GM21825 (cell line): ENCODE results near the gene CYP27B1.

Experiments
- ATAC-seq: cut with Tn5 transposase; IDR thresholded peaks from one replicate; pipeline ENCODE4 v1.9.1; 2021; ENCODE audit warnings: mild to moderate bottlenecking, moderate library complexity; ENCODE audit not compliant: unreplicated experiment

Gene CYP27B1

DNA sequence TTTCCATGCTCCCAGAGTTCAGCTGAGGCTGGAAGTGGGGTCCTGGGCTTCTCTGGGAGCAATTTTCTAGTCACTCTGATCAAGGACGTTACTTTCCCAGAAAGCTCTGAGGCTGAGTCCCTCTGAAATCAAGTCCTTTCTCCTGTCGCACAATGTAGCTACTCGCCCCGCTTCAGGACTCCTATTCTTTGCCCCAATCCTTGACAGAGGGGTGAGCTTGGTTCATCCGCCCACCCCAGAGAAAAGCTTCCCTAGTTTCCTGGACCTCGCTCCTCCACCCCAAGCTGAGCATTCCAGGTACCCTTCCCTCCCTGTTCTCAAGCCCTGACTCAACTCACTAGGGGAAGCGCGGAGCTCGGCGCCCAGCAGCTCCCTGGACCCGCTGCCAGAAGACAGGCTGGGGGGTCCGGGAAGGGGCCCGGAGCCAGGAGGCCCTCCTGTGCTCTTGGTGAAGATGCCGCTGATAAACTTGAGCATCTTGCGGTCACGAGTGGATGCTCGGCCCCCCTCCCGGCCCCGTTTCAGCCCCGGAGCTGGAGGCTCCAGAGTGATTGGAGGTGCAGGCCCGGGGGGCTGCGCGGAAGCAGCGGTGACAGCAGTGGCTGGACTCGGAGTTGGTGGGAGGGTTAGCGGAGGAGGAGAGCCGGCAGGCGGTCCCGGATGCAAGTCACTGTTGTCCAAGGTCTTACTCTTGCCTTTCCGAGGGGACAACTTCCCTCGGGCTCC lies 30.0 kb downstream of the CYP27B1 start:
- ATAC-seq: no peak

DNA sequence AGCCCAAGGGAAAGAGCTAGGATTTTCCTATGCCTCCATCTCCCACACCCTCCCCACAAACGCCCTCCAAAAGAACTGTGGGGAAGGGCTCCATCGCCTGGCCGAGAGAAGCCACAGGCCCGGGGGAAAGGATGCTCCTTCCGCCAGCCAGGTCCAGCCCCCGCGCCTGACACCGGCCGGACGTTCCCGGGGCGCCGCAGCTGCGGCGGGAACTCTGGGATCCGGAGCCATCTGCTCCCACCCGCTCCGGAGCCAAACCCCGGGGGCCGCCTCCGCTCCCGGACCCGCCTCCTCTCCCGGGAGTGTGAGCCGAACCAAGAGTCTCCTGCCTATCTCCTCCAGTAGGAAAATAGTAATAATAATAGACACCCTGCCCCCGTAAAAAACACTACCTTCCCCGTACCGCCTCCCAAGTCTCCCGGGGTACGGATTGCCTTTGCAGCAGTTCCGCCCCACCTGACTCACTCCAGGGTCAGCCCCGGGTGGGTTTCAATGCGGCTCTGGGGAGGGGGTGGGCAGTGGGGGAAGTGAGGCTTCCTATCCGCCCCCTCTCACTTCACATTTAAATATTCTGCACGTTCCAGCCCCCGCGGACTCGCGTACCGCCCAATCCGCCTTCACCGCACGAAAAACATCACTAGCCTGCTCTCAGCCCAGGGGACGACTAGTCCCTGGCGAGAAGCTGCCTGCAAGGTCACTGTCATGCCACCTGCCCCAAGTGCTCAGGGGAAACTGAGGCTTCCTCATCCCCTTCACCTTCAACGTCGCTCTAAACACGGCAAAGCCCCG lies 30.7 kb downstream of the CYP27B1 start:
- no peak for ATAC-seq

DNA sequence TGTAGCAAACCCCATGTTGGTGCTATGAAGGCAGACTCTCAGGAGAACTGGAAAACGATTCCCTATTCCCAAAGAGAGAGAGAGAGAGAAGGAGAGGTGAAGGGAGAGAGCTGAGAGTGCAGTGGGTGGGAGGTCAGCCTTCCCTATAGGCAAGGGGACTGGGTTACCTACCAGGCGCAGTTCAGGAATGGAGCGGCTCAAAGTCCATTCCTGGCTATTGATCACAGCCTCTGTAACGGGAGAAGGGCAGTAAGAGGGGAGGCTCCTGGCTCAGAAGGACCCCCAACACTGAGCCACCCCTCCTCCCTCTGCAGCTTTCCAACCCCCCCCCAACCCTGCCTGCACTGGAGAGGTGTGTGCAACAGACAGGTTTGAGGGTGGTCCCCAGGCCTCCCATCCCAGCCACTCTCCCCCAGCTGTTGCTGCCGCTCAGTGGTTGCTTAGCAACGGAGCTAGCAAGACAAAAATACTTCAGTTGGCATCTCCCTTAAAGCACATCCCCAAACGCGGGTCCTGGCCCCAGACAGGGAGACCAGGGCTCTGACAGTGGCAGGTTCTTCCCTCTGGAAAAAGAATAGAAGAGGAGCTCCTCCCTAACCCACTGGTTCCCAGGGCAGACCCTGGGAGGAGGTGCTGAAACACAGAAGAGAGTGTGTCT lies 31.6 kb downstream of the CYP27B1 start:
- ATAC-seq: no peak

DNA sequence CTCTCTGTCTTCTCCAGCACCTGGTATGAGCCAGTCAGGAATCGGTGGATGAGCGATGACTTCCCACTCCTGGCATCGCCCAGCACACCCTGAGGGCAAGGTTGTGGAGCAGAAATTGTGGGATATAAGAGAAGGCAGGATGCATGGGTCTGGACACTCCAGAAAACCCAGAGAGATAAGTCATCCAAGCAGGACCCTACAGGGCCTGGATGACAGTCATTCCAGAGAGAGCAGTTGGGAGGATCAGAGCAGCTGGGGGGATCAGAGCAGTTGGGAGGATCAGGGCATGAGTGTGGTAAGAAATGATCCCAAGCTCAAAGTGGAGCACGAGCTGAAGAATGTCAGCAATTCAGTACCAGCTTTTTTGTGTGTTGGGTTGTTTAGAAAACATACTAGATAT lies 32.3 kb downstream of the CYP27B1 start:
- no peak for ATAC-seq

DNA sequence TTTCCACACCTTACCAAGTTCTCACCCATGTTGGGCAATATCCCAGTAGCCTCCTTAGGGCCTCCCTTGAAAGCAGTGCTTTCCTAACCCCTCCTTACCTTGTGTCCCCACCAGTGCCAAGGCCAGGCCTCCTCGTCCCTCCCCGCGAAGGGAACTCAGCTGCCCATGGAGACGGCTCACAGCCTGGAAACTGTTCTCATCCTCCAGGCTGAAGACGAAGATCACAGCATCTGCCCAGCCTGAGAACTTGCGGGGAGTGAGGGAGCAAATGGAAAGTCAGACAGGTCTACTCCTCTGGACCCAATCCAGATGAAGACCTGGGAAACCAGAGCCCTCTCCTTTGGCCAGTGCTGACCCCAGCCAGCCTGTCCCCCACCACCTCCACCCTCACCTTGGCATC lies 33.0 kb downstream of the CYP27B1 start:
- no peak for ATAC-seq

DNA sequence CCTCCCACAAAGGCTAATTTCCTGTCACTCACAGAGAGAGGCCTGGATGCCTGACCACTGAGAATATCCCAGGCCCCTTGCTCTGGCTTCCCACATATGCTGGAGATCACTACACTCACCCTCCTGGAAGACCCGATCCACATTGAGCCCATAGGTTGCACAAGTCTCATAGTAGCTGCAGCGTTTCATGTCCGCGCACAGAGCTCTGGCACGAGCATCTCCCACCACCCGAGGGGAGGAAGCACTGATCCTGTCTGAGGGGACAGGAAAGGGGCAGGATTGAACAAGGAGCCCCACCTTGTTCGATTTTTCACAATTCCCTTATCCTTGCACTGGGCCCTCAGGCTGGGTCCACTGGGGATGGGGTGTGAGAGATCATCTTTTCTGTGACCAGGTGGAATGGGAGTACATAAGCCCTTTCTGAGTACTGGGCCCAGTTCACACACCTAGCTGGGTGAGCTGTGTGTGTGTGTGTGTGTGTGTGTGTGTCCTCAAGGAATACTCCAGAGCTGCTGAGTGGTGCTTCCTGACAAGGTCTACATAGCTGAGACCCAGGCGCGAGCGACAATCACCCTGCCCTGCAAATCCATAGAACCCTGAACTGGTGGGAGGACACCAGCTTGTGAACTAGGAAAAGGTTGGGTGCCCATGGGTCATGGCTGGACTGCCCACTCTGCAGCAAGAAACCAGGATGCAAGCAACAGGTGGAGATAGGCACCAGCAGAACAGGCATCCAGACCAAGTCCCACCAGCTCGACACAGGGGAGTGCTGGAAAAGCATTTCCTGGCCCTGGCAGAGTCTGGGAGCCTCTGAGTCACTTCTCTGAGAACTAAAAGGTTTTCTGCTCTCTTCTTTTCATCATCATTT lies 33.9 kb downstream of the CYP27B1 start:
- ATAC-seq: no peak

DNA sequence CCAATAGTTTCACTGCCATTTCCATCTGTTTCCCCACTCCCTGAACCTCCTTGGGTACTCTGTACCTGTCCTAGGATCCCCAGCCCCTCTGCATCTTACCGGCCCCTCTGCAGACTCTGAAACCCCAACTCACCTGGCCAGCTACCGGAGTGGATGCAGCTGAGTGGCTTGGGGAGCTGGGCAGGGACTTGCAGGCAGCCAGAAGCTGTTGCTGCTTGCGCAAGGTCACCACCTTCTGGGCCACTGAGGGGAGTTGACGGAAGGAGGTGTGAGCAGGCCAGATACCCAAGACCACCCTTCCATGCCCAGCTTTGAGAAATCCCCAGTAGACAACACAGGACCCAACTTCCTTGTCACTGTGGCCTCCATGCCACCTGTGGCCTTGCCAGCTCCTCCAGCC lies 34.6 kb downstream of the CYP27B1 start:
- ATAC-seq: no peak

DNA sequence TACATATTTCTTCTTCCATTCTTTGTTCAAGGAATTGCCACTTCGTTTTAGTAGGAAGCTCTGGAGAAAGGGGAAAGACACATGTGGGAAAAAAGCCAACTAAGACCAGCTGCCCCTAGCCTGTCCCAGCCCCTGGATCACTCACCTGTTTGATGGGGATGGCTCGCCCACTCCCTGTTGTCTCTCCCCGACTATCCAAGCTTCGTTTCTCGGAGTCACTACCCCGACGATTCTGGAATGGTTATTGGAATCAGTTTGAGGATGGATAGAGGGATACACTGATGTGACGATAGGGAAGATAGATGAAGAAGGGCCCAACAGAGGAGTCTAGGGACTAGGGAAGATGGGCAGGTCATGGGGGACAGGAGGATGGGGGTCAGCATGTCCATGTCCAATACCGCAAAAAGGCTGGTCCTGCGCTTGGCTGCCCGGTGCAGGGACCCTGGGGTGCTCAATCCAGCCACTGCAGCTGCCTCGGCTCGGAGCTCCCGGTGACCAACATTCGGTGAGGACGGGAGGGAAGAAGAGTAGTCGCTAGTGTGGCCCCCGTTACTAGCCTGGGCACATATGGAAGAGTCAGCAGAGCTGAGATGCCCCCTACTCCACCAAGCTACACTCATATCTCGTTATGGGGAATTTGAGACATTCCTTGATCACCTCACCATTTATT lies 35.3 kb downstream of the CYP27B1 start:
- no peak for ATAC-seq

DNA sequence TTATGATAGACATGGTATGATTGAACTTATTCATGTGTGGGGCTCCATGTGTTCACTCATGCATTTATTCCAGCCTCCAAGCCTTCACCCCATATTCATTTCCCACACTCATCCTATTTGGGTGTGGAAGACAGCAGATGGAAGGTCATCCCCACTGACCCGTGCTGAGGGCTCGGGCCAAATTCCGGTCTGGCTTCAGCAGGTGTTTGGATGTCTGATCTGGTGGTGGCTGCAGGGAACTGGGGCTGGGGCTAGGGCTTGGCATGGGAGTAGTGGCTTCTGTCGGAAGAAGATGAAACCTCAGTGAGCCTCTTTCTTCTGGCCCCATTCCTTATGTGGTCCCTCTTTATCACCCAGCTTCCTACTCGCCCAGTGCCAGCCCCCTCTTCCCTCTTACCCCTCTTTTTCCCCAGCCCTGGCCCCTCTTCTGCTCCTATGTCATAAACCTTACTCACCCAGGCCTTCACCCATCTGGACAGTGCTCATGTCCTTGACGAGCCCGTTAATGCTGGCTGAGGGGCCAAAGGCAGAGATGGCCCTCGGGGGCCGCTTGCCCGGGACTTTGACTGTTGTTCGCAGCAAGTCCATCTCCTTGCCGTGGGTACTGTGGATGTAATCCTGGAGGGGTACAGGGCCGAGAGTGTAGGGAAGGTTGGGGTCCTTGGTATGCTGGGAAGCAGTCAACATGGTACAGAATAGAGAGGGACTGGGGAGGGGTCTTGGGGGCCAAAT lies 36.4 kb downstream of the CYP27B1 start:
- no peak for ATAC-seq

DNA sequence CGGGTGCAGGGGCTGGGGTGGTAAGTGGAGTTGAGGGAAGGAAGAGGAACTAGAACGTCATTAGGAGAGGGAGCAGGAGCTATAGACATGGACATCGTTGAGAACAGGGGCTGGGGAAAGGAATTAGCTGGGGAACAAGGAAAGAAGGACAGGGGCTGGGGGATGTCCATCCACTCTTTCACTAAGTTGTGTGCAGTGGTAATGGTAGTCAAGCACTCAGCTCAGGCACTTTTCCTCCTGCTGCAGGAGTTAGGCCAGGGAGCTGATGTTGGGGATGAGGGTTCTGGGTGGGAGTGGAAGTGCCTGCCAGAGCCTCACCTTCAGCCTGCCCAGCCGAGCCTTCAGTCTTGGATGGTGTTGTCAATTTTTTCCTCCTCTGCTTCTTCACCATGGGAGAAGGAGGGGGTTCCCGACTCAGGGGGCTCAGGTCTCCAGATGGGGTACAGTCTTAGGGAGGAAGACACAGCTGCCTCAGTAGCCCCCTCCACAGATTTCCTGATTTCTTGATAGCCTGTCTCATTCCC lies 37.5 kb downstream of the CYP27B1 start:
- ATAC-seq: no peak

DNA sequence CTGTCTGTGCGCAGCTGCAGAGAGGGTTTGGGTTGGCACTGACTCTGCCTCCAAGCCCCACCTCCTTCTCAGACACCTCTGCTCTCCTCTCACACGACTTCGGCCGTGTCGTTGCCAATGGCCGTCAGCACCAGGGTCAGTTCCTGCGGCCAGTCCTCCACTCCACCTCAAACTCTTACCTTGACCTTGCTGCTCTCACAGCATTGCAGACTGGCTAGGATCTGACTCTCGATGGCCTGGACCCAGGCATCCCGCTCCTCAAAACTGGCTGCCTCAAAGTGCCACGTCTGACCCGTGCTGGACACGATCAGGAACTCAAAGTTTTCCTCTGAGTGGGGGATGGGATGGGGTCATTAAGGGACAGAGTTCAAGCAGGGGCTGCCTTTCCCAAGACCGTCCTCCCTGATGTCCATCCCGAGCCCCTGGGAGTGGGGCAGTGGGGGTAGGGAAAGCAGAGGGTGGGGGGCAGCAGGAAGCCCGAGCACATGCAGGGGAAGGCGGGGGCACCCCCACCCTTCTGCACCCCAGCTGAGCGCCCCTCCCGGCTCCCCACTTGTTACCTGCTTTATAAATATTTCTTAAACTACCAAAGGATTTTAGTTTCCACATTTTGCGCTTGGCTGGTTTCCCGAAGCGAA lies 39.0 kb downstream of the CYP27B1 start:
- ATAC-seq: no peak

DNA sequence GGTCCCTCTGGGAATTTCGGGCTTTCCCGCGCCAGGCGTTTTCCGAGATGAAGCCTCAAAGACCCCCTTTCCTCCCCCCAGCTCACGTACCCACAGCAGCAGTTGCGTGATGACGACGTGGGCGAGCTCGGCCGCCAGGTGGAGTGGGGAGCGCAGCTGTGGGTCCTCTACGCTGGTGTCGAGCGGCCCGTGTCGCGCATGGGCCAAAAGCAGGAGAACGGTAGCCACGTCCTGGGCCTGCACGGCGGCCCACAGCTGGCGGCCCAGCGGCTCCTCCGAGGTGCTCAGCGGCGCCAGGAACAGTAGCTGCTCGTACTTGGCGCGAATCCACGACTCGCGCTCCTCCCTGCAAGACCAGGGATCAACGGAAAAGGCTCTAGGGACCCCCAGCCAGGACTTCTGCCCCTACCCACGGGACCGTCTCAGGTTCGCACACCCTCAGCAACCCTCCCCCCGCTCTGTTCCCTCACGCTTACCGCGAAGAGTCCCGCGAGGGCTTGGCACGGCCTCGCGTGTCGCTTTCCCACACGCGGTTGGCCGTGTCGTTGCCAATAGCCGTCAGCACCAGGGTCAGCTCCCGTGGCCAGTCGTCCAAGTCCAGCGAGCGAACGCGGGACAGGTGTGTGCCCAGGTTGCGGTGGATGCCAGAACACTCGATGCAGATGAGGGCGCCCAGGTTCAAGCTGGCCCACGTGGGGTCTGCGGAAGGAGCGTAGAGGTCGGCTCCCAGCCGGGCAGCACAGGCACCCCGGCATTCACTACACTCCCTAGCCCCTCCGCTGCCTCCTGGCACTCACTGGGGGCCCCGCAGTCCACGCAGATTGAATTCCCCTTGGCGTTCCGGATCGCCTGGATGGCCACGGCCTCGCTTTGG lies 39.8 kb downstream of the CYP27B1 start:
- no peak for ATAC-seq

DNA sequence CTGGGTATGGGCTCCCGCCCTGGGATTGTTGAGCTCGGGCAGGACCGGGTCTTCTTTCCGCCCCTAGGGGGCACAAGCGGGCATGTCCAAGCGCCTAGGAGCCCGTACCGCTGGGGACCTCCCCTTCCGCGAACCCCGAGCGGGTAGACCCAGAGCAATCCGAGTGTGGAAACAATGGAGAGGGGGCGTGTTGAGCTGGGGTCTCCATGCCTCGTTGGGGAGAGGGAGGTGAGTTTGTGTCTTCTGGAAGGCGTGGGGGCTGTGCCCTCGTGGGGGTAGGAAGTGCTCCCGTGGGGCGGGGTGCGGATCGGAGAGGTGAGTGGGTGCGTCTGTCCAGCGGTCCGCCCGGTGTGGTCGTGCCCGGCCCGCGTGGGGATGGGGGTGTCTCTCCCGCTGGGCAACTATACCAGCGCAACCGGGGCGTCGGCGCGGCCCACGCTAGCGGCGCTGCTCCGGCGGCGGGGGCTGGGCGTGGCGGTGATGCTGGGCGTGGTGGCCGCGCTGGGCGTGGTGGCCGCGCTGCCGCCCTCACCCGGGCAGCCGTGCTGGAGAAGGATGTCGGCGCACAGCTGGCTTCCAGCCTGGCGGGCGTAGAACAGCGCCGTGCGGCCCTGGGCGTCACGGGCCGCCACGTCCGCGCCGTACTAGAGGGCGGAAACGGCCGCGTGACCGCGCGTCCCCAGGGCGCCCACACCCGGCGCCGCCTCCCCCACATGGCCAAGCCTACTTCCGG lies 40.6 kb downstream of the CYP27B1 start:
- no peak for ATAC-seq

DNA sequence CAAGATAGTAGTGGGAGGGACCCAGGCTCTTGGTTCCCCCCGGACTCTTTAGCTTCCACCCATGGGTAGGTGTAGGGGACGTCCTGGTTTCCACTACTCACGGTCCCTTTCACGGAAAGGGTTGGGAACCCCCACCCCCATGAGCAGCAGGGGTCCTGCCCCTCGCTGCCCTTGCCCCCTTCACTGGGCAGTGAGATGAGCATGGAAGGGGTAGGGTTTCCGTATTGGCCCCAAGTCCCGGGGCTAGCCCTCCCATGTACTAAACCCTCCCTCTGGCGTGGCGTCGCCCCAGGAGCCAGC lies 41.1 kb downstream of the CYP27B1 start:
- ATAC-seq: no peak

DNA sequence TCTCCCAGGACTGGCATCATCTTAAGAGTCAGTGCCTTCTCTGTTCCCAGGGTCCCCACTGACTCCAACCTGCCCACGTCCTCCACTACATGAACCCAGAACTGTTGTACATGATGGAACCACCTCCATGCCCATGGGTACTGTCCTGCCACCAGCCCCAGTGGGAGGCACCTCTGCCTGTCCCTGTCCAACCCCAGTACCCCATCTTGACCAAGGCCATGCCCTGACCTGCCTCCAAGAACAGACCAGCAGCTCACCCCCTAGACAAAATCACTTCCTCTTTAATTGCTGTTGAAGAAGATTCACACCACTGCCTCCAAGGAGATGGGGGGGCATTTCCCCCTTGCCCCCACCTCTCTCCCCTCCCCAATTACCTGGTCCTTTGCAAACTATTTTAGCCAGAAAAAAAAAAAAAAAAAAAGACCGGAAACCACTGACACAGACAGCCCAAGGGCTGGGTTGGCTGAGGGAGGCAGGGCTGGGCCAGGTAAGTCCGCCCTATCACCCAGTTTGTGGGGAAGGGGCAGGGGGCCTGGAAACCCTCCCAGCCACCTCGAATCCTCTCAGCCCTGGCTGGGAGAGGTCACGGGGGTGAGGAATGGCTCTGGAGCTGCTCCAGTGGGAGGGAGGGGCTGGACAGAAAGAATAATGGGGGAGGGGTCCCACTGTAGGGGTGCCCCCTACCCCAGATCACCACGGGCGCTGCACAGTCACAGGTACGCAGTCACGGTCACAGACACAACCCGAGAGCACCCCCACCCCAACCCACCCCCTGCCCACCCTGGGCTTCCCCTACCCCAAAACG lies 41.7 kb downstream of the CYP27B1 start:
- no peak for ATAC-seq

DNA sequence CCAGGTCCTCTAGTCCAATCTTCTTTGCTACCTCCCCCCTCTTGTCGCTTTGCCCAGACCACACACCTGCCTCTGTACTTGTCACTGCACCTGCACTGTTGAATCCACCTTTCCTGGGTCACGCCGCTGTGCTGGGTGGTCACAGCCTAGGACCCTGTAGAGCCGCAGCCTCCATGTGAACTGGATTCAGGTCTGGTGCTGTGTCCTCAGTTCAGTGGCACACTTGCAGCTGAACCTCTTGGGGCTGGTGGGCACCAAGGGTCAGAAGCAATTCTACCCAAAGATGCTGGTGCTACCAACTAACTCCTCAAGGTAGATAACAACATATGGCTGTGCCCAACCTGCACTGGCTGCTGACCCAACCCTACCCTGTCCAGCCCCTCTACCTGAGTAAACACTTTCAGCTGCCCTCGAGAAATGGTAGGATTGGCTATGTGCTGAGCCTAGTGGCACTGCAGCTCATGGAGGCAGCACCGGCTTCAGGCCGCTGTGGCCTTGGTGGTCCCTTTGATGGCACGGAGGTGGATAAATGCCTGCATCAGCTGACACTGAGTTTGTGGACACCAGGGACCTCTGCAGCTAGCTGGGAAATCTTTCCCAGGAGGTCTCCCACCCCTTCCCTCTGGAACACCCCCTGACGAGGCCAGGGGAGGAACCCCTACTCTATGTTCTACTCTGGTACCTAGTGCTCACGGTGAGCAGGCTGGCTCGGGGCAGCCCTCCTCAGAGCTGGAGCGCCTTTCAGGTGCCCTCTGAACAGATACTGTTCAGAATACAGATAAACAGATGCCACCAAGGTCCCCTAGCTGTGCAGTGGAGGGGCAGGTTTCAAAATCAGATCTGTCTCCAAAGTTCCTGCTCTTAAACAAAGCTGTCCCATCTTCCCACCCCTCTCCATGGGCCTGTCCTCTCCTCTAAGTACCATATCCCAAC lies 42.6 kb downstream of the CYP27B1 start:
- ATAC-seq: no peak
